Right lobe of liver (tissue), 6 donors: ENCODE results near the gene RNMT. TPM values are rescaled to one million over a fixed set of nuclear protein-coding genes. Genes with fewer than 3 reads are reported as not detected.
"Not testable (repeated sequence)": the region's sequence is repeated elsewhere in the genome, so short reads cannot be mapped to it uniquely, and the experiment has no call there.

Experiments used
- ATAC-seq, 4 donors: fragments of 200-7000 bp; cut with Tn5 transposase; one replicate each; pipeline ENCODE4 v1.9.1; 2020; ENCODE audit warnings: mild to moderate bottlenecking in 4 of 4, moderate library complexity in 4 of 4
- DNase-seq, 3 donors: peaks; one replicate each; pipeline ENCODE4 v3.0.0-alpha.2; 2020
- H3K27ac ChIP-seq, 3 donors: fragments of 200-600 bp; one replicate each; pipeline ENCODE4 v1.8.0; 2022
- H3K27me3 ChIP-seq, 2 donors: fragments of 200-600 bp; one replicate each; pipeline ENCODE4 v1.8.0; 2022
- H3K36me3 ChIP-seq, 4 donors: fragments of 200-600 bp; sonication (generic) in 1 of 4; one replicate each; pipeline versions ENCODE4 v1.5.1 to v1.8.0; 2017 to 2022; ENCODE audit warnings: control low read depth in 1 of 4
- H3K4me1 ChIP-seq, 4 donors: fragments of 200-600 bp; sonication (generic) in 1 of 4; one replicate each; pipeline versions ENCODE4 v1.5.1 to v1.8.0; 2017 to 2022; ENCODE audit warnings: control low read depth in 1 of 4
- H3K4me3 ChIP-seq, 3 donors: fragments of 200-600 bp; one replicate each; pipeline ENCODE4 v1.8.0; 2022
- H3K9me3 ChIP-seq, 4 donors: fragments of 200-600 bp; sonication (generic) in 1 of 4; one replicate each; pipeline versions ENCODE4 v1.5.1 to v1.8.0; 2017 to 2022; ENCODE audit warnings: control low read depth in 1 of 4
- POLR2A ChIP-seq: fragments of 450-650 bp; IDR thresholded peaks from one replicate; pipeline ENCODE4 v1.6.1; 2017; ENCODE audit warnings: antibody characterized with exemption, mild to moderate bottlenecking
- WGBS: methylation state at CpG from one replicate; pipeline ENCODE4 v1.1.6; 2018; ENCODE audit warnings: low coverage, low lambda C conversion rate; ENCODE audit not compliant: insufficient coverage; ENCODE audit errors: missing lambda C conversion rate; 5-methylcytosine and 5-hydroxymethylcytosine counted together
- intact Hi-C, 2 donors: fragments of 100-400 bp; cut with DNase I; formaldehyde crosslinking; loops; one replicate each; pipeline versions ENCODE4 v1.11.2 to v1.14.1; 2022
- total RNA-seq, 6 experiments: library from RNA; depleted of rRNA in 2 of 6; stranded (reverse); fragments of >200 nt in 2 of 6; fragmentation: NEBNext Ultra II Directional in 3 of 6; extraction: Animal tissue kit (Norgen Biotek cat#: 25700) in 3 of 6; gene quantifications; one replicate each; pipeline versions ENCODE4 v1.1.0 to v1.2.4, GENCODE V29; 2016 to 2023
- TF ChIP-seq, protein P1 (sequence below), 4 donors: fragments of 200-600 bp in 3 of 4; fragments of 450-650 bp in 1 of 4; IDR thresholded peaks; one replicate each; pipeline versions ENCODE4 v1.5.1 to v1.8.0; 2016 to 2022; ENCODE audit warnings: antibody characterized with exemption in 4 of 4, mild to moderate bottlenecking in 2 of 4
- donor health status: DM: no; HTN: yes; CAD: no.
- donor health status: DM: no; HTN: no; CAD: no.
- donor health status: DM: no; HTN: no; CAD: no.
- donor health status: DM: no; HTN: yes; CAD: no.
- donor health status: DM: no; HTN: yes; CAD: no.

RNMT gene
- total RNA-seq, 6 experiments from 2014 or later, result 7.4 to 20.4 (median 9.0) TPM

GRCh38 chr18:13688191-13689136 is 38.0 kb upstream of the RNMT start:
- 77% methylated on average over 10 of the region's 21 CpGs for WGBS
- ATAC-seq, result peak in 1 of 4 donors; percentile 32
- intact Hi-C loops, result no loop called here

GRCh38 chr18:13690060-13690459 is 36.4 kb upstream of the RNMT start:
- intact Hi-C loops, H3K27me3 ChIP-seq, ATAC-seq, H3K9me3 ChIP-seq, DNase-seq, H3K27ac ChIP-seq, H3K4me1 ChIP-seq, H3K36me3 ChIP-seq, H3K4me3 ChIP-seq: not testable (repeated sequence)
- WGBS, result 100% methylated on average over 3 of the region's 9 CpGs

More at GRCh38 chr18:13688191-13689136, 38.0 kb upstream of the RNMT start:
- Histone ChIP-seq H3K4me3 (no peak overlapping the region), H3K27me3 (no peaks in the 10 kb centered on the region), H3K36me3 (no peaks in the 10 kb centered on the region), H3K4me1 (no peaks in the 10 kb centered on the region), H3K27ac (no peak overlapping the region), H3K9me3 (no peaks in the 10 kb centered on the region)
- DNase-seq, result no peak
- TF ChIP-seq, protein P1, sequence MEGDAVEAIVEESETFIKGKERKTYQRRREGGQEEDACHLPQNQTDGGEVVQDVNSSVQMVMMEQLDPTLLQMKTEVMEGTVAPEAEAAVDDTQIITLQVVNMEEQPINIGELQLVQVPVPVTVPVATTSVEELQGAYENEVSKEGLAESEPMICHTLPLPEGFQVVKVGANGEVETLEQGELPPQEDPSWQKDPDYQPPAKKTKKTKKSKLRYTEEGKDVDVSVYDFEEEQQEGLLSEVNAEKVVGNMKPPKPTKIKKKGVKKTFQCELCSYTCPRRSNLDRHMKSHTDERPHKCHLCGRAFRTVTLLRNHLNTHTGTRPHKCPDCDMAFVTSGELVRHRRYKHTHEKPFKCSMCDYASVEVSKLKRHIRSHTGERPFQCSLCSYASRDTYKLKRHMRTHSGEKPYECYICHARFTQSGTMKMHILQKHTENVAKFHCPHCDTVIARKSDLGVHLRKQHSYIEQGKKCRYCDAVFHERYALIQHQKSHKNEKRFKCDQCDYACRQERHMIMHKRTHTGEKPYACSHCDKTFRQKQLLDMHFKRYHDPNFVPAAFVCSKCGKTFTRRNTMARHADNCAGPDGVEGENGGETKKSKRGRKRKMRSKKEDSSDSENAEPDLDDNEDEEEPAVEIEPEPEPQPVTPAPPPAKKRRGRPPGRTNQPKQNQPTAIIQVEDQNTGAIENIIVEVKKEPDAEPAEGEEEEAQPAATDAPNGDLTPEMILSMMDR (IDR thresholded peaks at IDR 0.05), result no peak
- no peak for TF ChIP-seq POLR2A

- H3K36me3 ChIP-seq, ATAC-seq, H3K4me3 ChIP-seq, H3K27me3 ChIP-seq, H3K9me3 ChIP-seq, intact Hi-C loops, H3K27ac ChIP-seq, H3K4me1 ChIP-seq, DNase-seq: not testable (repeated sequence)
- 98% methylated on average over 5 of the region's 5 CpGs for WGBS
These were observed 31.1 kb upstream of the RNMT start for GRCh38 chr18:13695337-13695736.

GRCh38 chr18:13696961-13697360 is 29.5 kb upstream of the RNMT start:
- Histone ChIP-seq H3K36me3 (no peaks in the 10 kb centered on the region), H3K4me1 (no peaks in the 10 kb centered on the region), H3K4me3 (no peak overlapping the region), H3K9me3 (no peaks in the 10 kb centered on the region), H3K27ac (no peak overlapping the region), H3K27me3 (no peaks in the 10 kb centered on the region)
- intact Hi-C loops, result no loop called here
- ATAC-seq (no peak), DNase-seq (no peak)
- whole genome bisulfite sequencing, result 94% methylated on average over 3 of the region's 3 CpGs
- no peak for TF ChIP-seq POLR2A
- TF ChIP-seq, protein P1 (IDR thresholded peaks at IDR 0.05), result no peak

DNA sequence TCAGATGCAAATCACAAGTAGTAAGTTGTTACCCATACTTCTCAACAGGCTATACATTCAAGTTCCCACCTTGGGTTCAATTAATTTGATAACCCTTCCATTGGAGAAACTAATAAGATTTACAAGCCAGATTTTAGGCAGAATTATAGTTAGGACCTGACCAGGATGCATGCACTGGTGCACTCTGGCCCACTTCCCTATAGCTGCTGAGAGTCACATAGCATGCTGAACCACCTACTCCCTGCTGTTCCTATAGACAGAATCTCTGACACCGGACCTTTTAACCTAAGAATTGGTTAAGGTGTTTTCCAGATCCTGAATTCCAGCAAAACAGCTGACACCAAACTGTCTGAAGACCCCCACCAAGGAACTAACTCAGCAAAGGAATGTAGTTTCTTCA is 26.3 kb upstream of the RNMT start:
- H3K36me3 ChIP-seq, result no peaks in the 10 kb centered on the region
- WGBS, result no CpG with 5 or more reads among the region's 1 CpG
- H3K27me3 ChIP-seq, result no peaks in the 10 kb centered on the region
- H3K4me1 ChIP-seq, result no peaks in the 10 kb centered on the region
- H3K9me3 ChIP-seq, result no peaks in the 10 kb centered on the region
- no peak for ATAC-seq
- no peak overlapping the region for H3K4me3 ChIP-seq
- intact Hi-C loops, result no loop called here
- no peak overlapping the region for H3K27ac ChIP-seq
- TF ChIP-seq POLR2A, result no peak
- TF ChIP-seq, protein P1 (IDR thresholded peaks at IDR 0.05), result no peak
- DNase-seq, result no peak
